Measurements from ENCODE around the gene PHACTR1. TPM values are rescaled to one million over a fixed set of nuclear protein-coding genes. Genes with fewer than 3 reads are reported as not detected.

The PHACTR1 gene
- total and polyA plus RNA-seq, 12 donors: 6.3 to 150 (median 79.9) TPM

- peak in 3 of 8 donors; percentile 30 to 49 (median 37) for ATAC-seq
- Histone ChIP-seq H3K9me3 (no peaks in the 10 kb centered on the region), H3K36me3 (no peaks in the 10 kb centered on the region), H3K27me3 (no peaks in the 10 kb centered on the region), H3K4me1 (peaks cover 0 to 46% (median 24%) of the 10 kb centered on the region in 9 donors), H3K4me3 (no peak overlapping the region), H3K27ac (peak overlapping the region in 4 of 10 donors; percentile 25 to 82 (median 46))
- WGBS, 2 donors: 69 to 75% methylated on average over 4 of the region's 4 CpGs
- no peak for TF ChIP-seq CTCF (IDR thresholded peaks at IDR 0.05)
- no peak for DNase-seq
- intact Hi-C loops (cut with DNase I): loop anchor here in 1 of 10 donors (10.0 kb wide), 1 partner anchor 119 kb away; no protein-coding TSS in a partner anchor
These were observed 349.5 kb downstream of the PHACTR1 start for GRCh38 chr6:13066050-13066449.

DNA sequence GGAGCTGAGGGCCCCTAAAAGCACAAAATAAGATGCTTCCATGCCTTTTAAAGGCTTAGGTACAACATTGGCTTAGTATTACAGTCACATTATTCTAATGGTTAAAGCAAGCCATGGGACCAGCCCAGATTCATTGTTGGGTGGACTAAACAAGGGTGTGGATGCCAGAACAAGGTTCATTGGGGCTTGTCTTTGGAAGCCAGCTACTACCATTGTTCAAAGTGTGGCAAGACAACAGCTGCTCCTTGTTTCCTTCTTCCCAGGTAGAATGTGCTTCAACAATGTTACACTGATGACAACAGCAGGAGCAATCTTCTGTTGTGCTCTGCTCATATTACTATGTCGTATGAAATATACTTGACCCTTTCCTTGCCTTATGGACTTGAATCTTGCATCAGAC is 350.3 kb downstream of the PHACTR1 start:
- H3K4me1 ChIP-seq: peaks cover 0 to 51% (median 29%) of the 10 kb centered on the region in 9 donors
- no peak overlapping the region for H3K4me3 ChIP-seq
- no peak for ATAC-seq
- intact Hi-C loops (cut with DNase I): loop anchor here in 1 of 10 donors (10.0 kb wide), 1 partner anchor 118 kb away; no protein-coding TSS in a partner anchor
- H3K36me3 ChIP-seq: no peaks in the 10 kb centered on the region
- no peak for TF ChIP-seq CTCF (IDR thresholded peaks at IDR 0.05)
- H3K27me3 ChIP-seq: no peaks in the 10 kb centered on the region
- no peaks in the 10 kb centered on the region for H3K9me3 ChIP-seq
- DNase-seq: no peak
- 39 to 46% methylated on average over 1 of the region's 1 CpG for WGBS, 2 donors
- peak overlapping the region in 3 of 10 donors; percentile 25 to 82 (median 65) for H3K27ac ChIP-seq

DNA sequence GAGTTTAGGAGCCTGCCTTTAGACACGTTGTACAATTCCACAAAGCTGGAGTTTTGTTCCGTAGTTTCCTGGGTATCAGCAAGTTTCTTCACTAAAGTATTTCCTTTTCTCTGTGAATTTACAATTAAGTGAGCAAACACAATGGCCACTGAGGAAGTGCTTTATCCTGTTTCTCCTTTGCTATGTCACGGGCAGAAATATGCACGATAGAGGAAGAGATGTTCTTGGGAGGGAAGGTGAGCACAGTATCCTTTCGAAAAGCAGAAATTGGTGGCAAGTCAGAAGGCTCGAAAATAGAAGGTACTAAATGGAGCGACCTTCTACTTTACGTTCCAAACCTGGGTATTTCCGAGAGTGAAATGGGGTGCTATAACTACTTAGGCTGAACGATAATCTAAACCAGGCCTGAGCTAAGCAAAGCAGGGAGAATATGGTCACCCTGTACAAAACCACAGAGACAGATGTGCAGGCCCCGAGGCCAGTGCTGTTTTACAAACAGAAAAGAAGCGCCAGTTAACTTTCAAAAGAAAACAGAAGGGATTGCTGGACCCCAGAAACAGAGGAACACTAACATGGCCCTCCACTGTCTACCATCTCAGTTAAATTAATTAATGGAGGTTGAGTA is 352.1 kb downstream of the PHACTR1 start:
- ATAC-seq: peak in 7 of 8 donors; percentile 12 to 65 (median 43)

More for the DNA sequence above, 352.1 kb downstream of the PHACTR1 start:
- DNase-seq: no peak
- Histone ChIP-seq H3K4me1 (peaks cover 2 to 66% (median 39%) of the 10 kb centered on the region in 9 donors), H3K36me3 (no peaks in the 10 kb centered on the region), H3K4me3 (no peak overlapping the region), H3K9me3 (no peaks in the 10 kb centered on the region), H3K27me3 (no peaks in the 10 kb centered on the region), H3K27ac (peak overlapping the region in 7 of 10 donors; percentile 22 to 82 (median 65))
- no peak for TF ChIP-seq CTCF (IDR thresholded peaks at IDR 0.05)
- intact Hi-C loops (cut with DNase I): loop anchor here in 1 of 10 donors (10.0 kb wide), 1 partner anchor 116 kb away; no protein-coding TSS in a partner anchor
- WGBS, 2 donors: 52% methylated on average over 12 of the region's 12 CpGs
